ENCODE data around the gene GPR21. TPM values are rescaled to one million over a fixed set of nuclear protein-coding genes. Genes with fewer than 3 reads are reported as not detected.

The GPR21 gene
- total RNA-seq, 2 experiments from 2014 or later: 0.45 TPM; not detected in 1

DNA sequence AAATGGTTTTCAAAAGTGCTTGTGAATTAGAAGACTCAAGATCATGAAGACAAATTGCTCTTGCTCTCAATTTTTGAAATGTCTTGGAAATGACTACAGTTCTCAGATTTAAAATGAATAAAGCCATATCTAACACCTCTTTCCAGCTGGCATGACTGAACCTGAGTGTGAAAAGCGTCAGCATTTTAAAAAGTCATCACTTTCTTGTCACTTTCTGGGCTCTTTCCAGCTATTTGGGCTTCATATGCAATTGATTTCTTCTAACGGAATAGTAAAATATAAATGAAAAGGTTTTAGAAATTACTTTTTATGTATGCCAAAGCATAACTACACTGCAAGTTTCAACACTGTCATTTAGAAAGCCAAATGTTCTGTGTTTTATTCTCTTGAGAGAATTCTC is 2.3 kb downstream of the GPR21 start:
- intact Hi-C loops (cut with micrococcal nuclease): no loop called here
- ATAC-seq (no peak), DNase-seq (no peak)
- TF ChIP-seq, protein P1, sequence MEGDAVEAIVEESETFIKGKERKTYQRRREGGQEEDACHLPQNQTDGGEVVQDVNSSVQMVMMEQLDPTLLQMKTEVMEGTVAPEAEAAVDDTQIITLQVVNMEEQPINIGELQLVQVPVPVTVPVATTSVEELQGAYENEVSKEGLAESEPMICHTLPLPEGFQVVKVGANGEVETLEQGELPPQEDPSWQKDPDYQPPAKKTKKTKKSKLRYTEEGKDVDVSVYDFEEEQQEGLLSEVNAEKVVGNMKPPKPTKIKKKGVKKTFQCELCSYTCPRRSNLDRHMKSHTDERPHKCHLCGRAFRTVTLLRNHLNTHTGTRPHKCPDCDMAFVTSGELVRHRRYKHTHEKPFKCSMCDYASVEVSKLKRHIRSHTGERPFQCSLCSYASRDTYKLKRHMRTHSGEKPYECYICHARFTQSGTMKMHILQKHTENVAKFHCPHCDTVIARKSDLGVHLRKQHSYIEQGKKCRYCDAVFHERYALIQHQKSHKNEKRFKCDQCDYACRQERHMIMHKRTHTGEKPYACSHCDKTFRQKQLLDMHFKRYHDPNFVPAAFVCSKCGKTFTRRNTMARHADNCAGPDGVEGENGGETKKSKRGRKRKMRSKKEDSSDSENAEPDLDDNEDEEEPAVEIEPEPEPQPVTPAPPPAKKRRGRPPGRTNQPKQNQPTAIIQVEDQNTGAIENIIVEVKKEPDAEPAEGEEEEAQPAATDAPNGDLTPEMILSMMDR (IDR thresholded peaks at IDR 0.05): no peak
- CTCF ChIA-PET: no interaction called here
- H3K4me3 Mint-ChIP-seq: no peak overlapping the region
- H3K36me3 Mint-ChIP-seq (ENCODE audit: low read depth): peaks cover 6% of the 10 kb centered on the region
- H3K4me1 Mint-ChIP-seq (ENCODE audit: low read depth): peaks cover 11% of the 10 kb centered on the region
- no peak overlapping the region for H3K27ac Mint-ChIP-seq
- POLR2A ChIA-PET: no interaction called here
- H3K9me3 Mint-ChIP-seq: no peaks in the 10 kb centered on the region
- no peaks in the 10 kb centered on the region for H3K27me3 Mint-ChIP-seq

DNA sequence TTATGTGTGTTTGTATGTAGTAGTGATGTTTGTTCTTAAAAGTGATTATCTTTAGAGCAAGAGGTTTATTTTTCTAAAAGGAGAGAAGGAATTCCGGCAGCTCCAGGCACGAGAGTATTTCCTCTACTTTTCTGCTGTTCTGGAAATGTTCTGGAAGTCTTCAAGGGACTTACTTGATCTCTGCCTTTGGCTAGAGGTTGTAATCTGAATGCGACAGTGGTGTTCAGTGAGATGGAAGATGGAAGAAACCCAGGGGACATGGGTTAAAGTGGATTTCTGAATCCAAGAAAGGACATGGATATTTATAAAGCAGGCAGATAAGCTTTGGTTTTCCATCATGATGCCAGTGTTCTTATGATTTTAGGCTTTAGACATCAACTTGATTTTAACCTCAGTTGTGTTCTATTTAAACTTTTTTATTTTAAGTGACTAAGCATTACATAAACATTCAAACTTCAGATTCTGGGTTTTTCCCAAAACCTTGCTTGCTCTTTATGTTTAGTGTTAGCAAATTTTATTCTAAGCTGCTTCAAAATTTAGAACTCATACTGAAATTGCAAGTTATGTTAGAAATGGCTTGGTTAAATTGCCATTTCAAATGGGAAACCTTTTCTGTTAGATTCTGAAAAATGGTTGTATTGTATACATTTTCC is 3.6 kb downstream of the GPR21 start:
- intact Hi-C loops (cut with micrococcal nuclease): no loop called here
- CTCF ChIA-PET: no interaction called here
- Mint-ChIP-seq H3K4me3 (no peak overlapping the region), H3K36me3 (ENCODE audit: low read depth) (peaks cover 9% of the 10 kb centered on the region), H3K9me3 (no peaks in the 10 kb centered on the region), H3K27me3 (no peaks in the 10 kb centered on the region), H3K27ac (no peak overlapping the region), H3K4me1 (ENCODE audit: low read depth) (peaks cover 11% of the 10 kb centered on the region)
- ATAC-seq: no peak
- TF ChIP-seq, protein P1 (IDR thresholded peaks at IDR 0.05): no peak
- POLR2A ChIA-PET: no interaction called here
- no peak for DNase-seq

DNA sequence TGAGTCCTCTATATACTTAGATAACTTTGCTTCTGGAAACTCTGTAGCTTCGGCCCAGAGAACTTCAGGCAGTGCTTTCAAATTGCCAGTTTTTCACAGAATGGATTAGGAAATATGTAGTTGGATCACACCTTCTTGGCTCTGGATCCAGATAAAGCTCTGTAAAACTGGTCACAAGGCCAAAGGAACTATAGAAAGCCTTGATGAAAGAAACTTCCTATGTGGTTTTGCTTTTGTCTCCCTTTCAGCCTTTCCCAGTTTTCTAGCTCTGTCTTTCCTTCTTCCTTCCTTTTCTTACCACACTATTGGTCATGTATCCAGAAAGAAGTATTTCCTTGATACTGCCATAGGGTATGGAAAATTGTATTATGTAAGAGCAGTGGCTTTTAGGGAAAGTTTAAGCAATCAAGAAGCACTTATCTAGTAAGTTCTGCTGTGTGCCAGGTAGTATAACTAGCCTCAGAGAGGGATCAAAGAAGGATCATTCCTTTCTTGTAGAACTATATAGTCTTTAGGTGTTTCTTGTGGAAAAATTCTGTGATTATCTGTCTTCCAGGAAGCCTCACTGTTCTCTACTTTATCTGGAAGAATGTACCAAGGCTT is 6.3 kb downstream of the GPR21 start:
- H3K9me3 Mint-ChIP-seq: peaks cover 7% of the 10 kb centered on the region
- no peak overlapping the region for H3K4me3 Mint-ChIP-seq
- H3K27ac Mint-ChIP-seq: no peak overlapping the region
- ChIA-PET POLR2A (no interaction called here), CTCF (no interaction called here)
- no peaks in the 10 kb centered on the region for H3K27me3 Mint-ChIP-seq
- DNase-seq: no peak
- H3K4me1 Mint-ChIP-seq (ENCODE audit: low read depth): peaks cover 15% of the 10 kb centered on the region
- ATAC-seq: no peak
- H3K36me3 Mint-ChIP-seq (ENCODE audit: low read depth): peaks cover 23% of the 10 kb centered on the region
- TF ChIP-seq, protein P1 (IDR thresholded peaks at IDR 0.05): no peak
- intact Hi-C loops (cut with micrococcal nuclease): no loop called here

DNA sequence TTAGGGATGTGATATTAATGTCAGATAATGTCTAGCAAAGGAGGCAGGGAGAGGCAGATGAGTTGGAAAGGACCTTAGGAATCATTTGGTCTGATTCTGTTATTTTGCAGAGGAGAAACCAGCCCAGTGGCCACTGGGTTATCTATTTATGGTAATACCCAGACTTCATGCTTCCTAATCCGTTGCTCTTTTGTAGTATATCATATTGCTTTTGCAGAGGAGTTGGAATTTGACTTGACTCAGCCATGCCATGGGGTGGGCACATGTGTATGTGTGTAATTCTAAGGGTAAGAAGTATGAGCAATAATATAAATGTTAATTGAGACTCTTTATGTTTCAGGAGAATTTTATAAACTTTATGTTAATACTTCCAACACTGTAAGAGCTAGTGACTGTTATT is 7.3 kb downstream of the GPR21 start:
- peaks cover 15% of the 10 kb centered on the region for H3K4me1 Mint-ChIP-seq (ENCODE audit: low read depth)
- CTCF ChIA-PET: no interaction called here
- TF ChIP-seq, protein P1 (IDR thresholded peaks at IDR 0.05): no peak
- no peaks in the 10 kb centered on the region for H3K27me3 Mint-ChIP-seq
- DNase-seq: no peak
- POLR2A ChIA-PET: no interaction called here
- no peak overlapping the region for H3K4me3 Mint-ChIP-seq
- H3K9me3 Mint-ChIP-seq: peaks cover 7% of the 10 kb centered on the region
- intact Hi-C loops (cut with micrococcal nuclease): no loop called here
- peaks cover 19% of the 10 kb centered on the region for H3K36me3 Mint-ChIP-seq (ENCODE audit: low read depth)
- no peak overlapping the region for H3K27ac Mint-ChIP-seq
- no peak for ATAC-seq

DNA sequence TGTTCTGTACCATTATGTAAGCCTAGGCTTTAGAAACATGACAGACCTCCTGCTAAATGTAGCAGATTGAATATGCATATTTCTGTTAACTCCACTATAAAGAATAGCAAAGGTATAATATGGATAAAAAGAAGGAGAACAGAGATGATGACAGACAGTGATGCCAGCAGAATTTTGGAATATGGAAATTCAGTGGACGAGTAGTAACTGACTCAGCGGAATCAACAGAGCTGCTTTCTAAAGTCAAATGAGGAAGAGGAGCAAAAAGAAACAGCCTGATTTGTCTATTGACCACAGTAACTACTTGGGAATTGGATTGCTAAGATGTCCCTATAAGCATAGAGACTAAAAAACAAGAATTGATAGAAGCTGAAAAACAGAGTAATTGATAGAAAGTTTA is 8.0 kb downstream of the GPR21 start:
- ATAC-seq: no peak
- H3K27me3 Mint-ChIP-seq: no peaks in the 10 kb centered on the region
- peaks cover 15% of the 10 kb centered on the region for H3K4me1 Mint-ChIP-seq (ENCODE audit: low read depth)
- H3K9me3 Mint-ChIP-seq: peaks cover 7% of the 10 kb centered on the region
- POLR2A ChIA-PET: interaction anchor here (0.5 kb wide), 1 partner anchor 40 kb away, joined by 4 read pairs; no protein-coding TSS in a partner anchor
- H3K27ac Mint-ChIP-seq: no peak overlapping the region
- peaks cover 19% of the 10 kb centered on the region for H3K36me3 Mint-ChIP-seq (ENCODE audit: low read depth)
- CTCF ChIA-PET: no interaction called here
- TF ChIP-seq, protein P1 (IDR thresholded peaks at IDR 0.05): no peak
- H3K4me3 Mint-ChIP-seq: no peak overlapping the region
- no peak for DNase-seq
- intact Hi-C loops (cut with micrococcal nuclease): no loop called here

Data from activated CD8-positive, alpha-beta T cell treated with anti-CD3 and anti-CD28 coated beads for 36 hours (primary cell).